DOHH2 (cell line): ENCODE results near the gene TMEM38A.

Source experiments
- CTCF ChIP-seq: fragments of 200-600 bp; sonication (generic); IDR thresholded peaks from one replicate; pipeline ENCODE4 v1.5.1; 2014; ENCODE audit warnings: antibody characterized with exemption, mild to moderate bottlenecking, low read depth, low read length; ENCODE audit not compliant: poor library complexity, severe bottlenecking
- EZH2phosphoT487 ChIP-seq: fragments of 200-600 bp; sonication (generic); IDR thresholded peaks from 2 replicates; pipeline ENCODE4 v1.6.1; 2017; ENCODE audit warnings: borderline replicate concordance, mild to moderate bottlenecking, antibody characterized with exemption, low read length, moderate library complexity, mixed read lengths

DNA sequence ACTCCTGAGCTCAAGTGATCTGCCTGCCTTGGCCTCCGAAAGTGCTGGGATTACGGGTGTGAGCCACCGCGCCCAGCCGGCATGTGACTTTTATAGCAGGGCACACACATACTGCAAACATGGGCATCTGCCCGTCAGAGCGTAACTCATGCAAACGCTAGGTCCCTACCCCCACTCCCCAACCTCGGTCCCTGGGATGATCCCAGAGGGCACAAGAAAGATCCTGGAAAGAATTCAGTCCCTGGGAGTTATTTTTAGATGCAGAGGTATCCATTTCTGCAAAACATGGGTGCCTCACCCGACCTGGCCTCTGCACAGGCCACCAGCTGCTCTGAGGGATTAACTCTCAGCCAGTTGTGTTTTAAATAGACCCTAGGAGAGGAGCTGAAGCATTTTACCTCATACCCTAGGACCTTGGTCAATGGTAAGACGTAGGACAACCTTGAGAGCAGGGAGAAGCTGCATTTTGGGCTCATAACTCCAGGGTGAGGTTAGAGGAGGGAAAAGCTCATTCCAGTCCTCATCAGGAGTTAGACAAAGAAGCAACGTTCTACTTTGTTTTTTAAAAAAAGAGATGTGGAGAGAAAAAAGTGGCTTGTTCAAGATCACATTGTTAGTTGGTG lies 10.8 kb downstream of the TMEM38A start:
- TF ChIP-seq CTCF (no peak), EZH2phosphoT487 (no peak)
